OCI-LY3 (cell line): ENCODE measurements around the gene RPS6KL1.

ENCODE experiments used
- CTCF ChIP-seq: fragments of 200-600, 300-600 bp; sonication (generic); IDR thresholded peaks from 2 replicates; pipeline ENCODE4 v1.5.1; 2014; ENCODE audit warnings: antibody characterized with exemption, low read length, low read depth
- EZH2phosphoT487 ChIP-seq: fragments of 200-600 bp; shearing (Covaris generic); IDR thresholded peaks from 2 replicates; pipeline ENCODE4 v1.6.1; 2018; ENCODE audit warnings: antibody characterized with exemption, mixed run types, low read depth

GRCh38 chr14:74921053-74921620 is 1.9 kb downstream of the RPS6KL1 start:
- TF ChIP-seq EZH2phosphoT487 (no peak), CTCF (no peak)
